Astrocyte (in vitro differentiated cells and primary cell): ENCODE measurements around the gene DNTT. TPM values are rescaled to one million over a fixed set of nuclear protein-coding genes. Genes with fewer than 3 reads are reported as not detected.

Experiments used
- DNase-seq: peaks from one replicate; pipeline ENCODE4 v3.0.0-alpha.2; 2010; ENCODE audit warnings: low read depth
- FAIRE-seq: peaks from 2 replicates; lab custom pipeline; 2011; peaks lifted over from hg19 to GRCh38; lab: Jason Lieb, UNC
- H2AFZ ChIP-seq: 2 replicates; pipeline ENCODE4 v1.6.0; 2012; ENCODE audit warnings: low read depth, low read length, inconsistent platforms
- H3K27ac ChIP-seq: 2 replicates; pipeline ENCODE4 v1.5.1; 2011; ENCODE audit warnings: low read depth, low read length, inconsistent platforms
- H3K27me3 ChIP-seq: 2 replicates; pipeline ENCODE4 v1.6.0; 2011; ENCODE audit warnings: low read length, inconsistent platforms; ENCODE audit not compliant: insufficient read depth
- H3K36me3 ChIP-seq: 2 replicates; pipeline ENCODE4 v1.5.1; 2011; ENCODE audit warnings: low read length, inconsistent platforms; ENCODE audit not compliant: insufficient read depth
- H3K4me1 ChIP-seq: 2 replicates; pipeline ENCODE4 v1.5.1; 2011; ENCODE audit warnings: low read length, inconsistent platforms; ENCODE audit not compliant: insufficient read depth
- H3K4me2 ChIP-seq: 2 replicates; pipeline ENCODE4 v1.6.0; 2012; ENCODE audit warnings: low read length, inconsistent platforms
- H3K4me3 ChIP-seq: 2 replicates; pipeline ENCODE4 v1.5.1; 2011; ENCODE audit warnings: low read depth, mild to moderate bottlenecking, low read length, inconsistent platforms; ENCODE audit not compliant: insufficient read depth
- H3K79me2 ChIP-seq: 2 replicates; pipeline ENCODE4 v1.6.0; 2012; ENCODE audit warnings: mild to moderate bottlenecking, low read length, inconsistent platforms; ENCODE audit not compliant: insufficient read depth
- H3K9ac ChIP-seq: 2 replicates; pipeline ENCODE4 v1.6.0; 2012; ENCODE audit warnings: mild to moderate bottlenecking, low read length, inconsistent platforms
- H3K9me3 ChIP-seq: 2 replicates; pipeline ENCODE4 v1.5.1; 2012; ENCODE audit warnings: low read depth, mild to moderate bottlenecking, low read length, inconsistent platforms; ENCODE audit not compliant: insufficient read depth
- H4K20me1 ChIP-seq: 2 replicates; pipeline ENCODE4 v1.6.0; 2012; ENCODE audit warnings: low read length, inconsistent platforms; ENCODE audit not compliant: insufficient read depth
- H3K27ac Mint-ChIP-seq: one replicate; pipeline ENCODE4 v1.8.0; 2021; ENCODE audit warnings: mild to moderate bottlenecking, mixed read lengths; ENCODE audit not compliant: unreplicated experiment
- H3K27me3 Mint-ChIP-seq: one replicate; pipeline ENCODE4 v1.8.0; 2021; ENCODE audit warnings: low read depth, mixed read lengths; ENCODE audit not compliant: unreplicated experiment
- H3K36me3 Mint-ChIP-seq: one replicate; pipeline ENCODE4 v1.8.0; 2021; ENCODE audit warnings: low read depth, mixed read lengths; ENCODE audit not compliant: unreplicated experiment
- H3K4me1 Mint-ChIP-seq: one replicate; pipeline ENCODE4 v1.8.0; 2021; ENCODE audit warnings: low read depth, mixed read lengths; ENCODE audit not compliant: unreplicated experiment
- H3K4me3 Mint-ChIP-seq: one replicate; pipeline ENCODE4 v1.8.0; 2021; ENCODE audit warnings: mild to moderate bottlenecking, moderate library complexity, mixed read lengths; ENCODE audit not compliant: unreplicated experiment
- H3K9me3 Mint-ChIP-seq: one replicate; pipeline ENCODE4 v1.8.0; 2021; ENCODE audit warnings: mild to moderate bottlenecking, mixed read lengths; ENCODE audit not compliant: unreplicated experiment
- CTCF ChIP-seq: IDR thresholded peaks from 2 replicates; pipeline ENCODE4 v1.5.1; 2011; ENCODE audit warnings: low read depth, mild to moderate bottlenecking, inconsistent platforms, low read length, moderate library complexity; ENCODE audit not compliant: insufficient read depth
- EZH2 ChIP-seq: IDR thresholded peaks from 2 replicates; pipeline ENCODE4 v1.6.1; 2012; ENCODE audit warnings: mild to moderate bottlenecking, low read length, inconsistent platforms; ENCODE audit not compliant: insufficient read depth
- total RNA-seq: library from RNA; stranded (reverse); gene quantifications from 2 replicates; pipeline ENCODE4 v1.2.1, GENCODE V29; 2021

The DNTT gene
- total RNA-seq, 1 donor from 2014 or later = not detected

- no peak overlapping the region for H3K4me2 ChIP-seq
- Mint-ChIP-seq H3K27me3 (peaks cover 25% of the 10 kb centered on the region), H3K9me3 (no peaks in the 10 kb centered on the region)
Observed at GRCh38 chr10:96376483-96376882, 72.2 kb downstream of the DNTT start.

DNA sequence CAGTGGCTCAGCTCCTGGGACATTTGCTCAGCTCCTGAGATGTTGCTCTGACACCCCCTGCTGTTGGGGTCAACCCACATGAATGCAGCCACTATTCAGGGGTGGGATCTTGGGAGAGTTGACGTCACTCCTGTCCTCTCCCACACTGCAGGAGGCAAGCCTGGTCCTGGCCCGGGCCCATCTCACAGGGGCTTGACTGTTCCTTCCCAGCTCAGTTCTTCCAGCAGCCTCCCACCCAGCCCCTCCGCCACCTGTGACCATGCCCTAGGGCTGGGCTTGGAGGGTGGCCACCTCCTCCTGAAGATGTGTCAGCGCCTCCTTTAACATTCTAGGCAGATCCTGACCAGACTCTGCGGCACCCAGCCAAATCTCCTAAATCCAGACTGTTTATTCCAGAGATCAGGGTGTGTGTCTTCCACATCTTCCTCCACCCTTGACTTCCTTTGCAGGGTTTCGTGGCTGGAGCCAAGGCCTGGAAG, 73.6 kb downstream of the DNTT start:
- Mint-ChIP-seq H3K27me3 (peaks cover 19% of the 10 kb centered on the region), H3K27ac (no peak overlapping the region), H3K36me3 (peaks cover 6% of the 10 kb centered on the region), H3K4me1 (peaks cover 9% of the 10 kb centered on the region), H3K4me3 (no peak overlapping the region), H3K9me3 (no peaks in the 10 kb centered on the region)
- H2AFZ ChIP-seq = no peak overlapping the region
- H3K27me3 ChIP-seq = no peaks in the 10 kb centered on the region
- H3K27ac ChIP-seq = no peak overlapping the region
- H4K20me1 ChIP-seq = no peaks in the 10 kb centered on the region
- no peaks in the 10 kb centered on the region for H3K9me3 ChIP-seq
- TF ChIP-seq CTCF (no peak), EZH2 (no peak)
- no peaks in the 10 kb centered on the region for H3K36me3 ChIP-seq
- H3K79me2 ChIP-seq = no peaks in the 10 kb centered on the region
- peaks cover 4% of the 10 kb centered on the region for H3K4me1 ChIP-seq
- no peak overlapping the region for H3K9ac ChIP-seq
- no peak overlapping the region for H3K4me3 ChIP-seq
- FAIRE-seq (no peak), DNase-seq (no peak)
- H3K4me2 ChIP-seq = no peak overlapping the region

More at GRCh38 chr10:96376483-96376882, 72.2 kb downstream of the DNTT start:
- FAIRE-seq = no peak
- H3K27me3 ChIP-seq = peaks cover 3% of the 10 kb centered on the region
- no peak overlapping the region for H2AFZ ChIP-seq
- H3K4me3 Mint-ChIP-seq = no peak overlapping the region
- no peaks in the 10 kb centered on the region for H3K79me2 ChIP-seq
- H3K4me1 Mint-ChIP-seq = peaks cover 9% of the 10 kb centered on the region
- H3K4me3 ChIP-seq = no peak overlapping the region
- no peak overlapping the region for H3K9ac ChIP-seq
- TF ChIP-seq EZH2 (no peak), CTCF (no peak)
- H3K9me3 ChIP-seq = no peaks in the 10 kb centered on the region
- H4K20me1 ChIP-seq = no peaks in the 10 kb centered on the region
- no peak overlapping the region for H3K27ac Mint-ChIP-seq
- DNase-seq = no peak
- no peak overlapping the region for H3K27ac ChIP-seq
- H3K36me3 ChIP-seq = no peaks in the 10 kb centered on the region
- peaks cover 3% of the 10 kb centered on the region for H3K36me3 Mint-ChIP-seq
- H3K4me1 ChIP-seq = peaks cover 4% of the 10 kb centered on the region

DNA sequence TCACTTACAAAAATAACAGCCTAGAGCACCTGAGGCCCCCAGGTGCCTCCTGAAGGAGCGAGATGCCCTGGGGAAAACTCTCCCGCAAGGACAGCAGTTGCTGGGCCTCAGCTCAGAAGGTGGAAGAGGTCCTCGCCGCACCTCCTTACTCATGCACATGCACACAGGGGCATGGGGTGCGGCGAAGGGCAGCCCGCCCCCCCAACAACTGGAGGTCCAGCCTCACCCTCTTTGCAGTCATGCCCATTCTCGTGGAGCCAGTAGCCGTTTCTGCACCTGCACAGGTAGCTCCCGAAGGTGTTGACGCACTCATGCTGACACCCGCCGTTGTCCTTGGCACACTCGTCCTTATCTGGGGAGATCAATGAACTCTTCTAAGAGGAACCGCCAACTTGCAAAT, 74.5 kb downstream of the DNTT start:
- Histone ChIP-seq H3K36me3 (no peaks in the 10 kb centered on the region), H3K9ac (no peak overlapping the region), H4K20me1 (no peaks in the 10 kb centered on the region), H3K9me3 (no peaks in the 10 kb centered on the region), H3K4me3 (no peak overlapping the region), H3K4me1 (peaks cover 4% of the 10 kb centered on the region), H3K27me3 (no peaks in the 10 kb centered on the region), H3K79me2 (no peaks in the 10 kb centered on the region), H3K27ac (no peak overlapping the region), H2AFZ (no peak overlapping the region), H3K4me2 (no peak overlapping the region)
- Mint-ChIP-seq H3K27ac (no peak overlapping the region), H3K36me3 (peaks cover 3% of the 10 kb centered on the region), H3K4me1 (peaks cover 9% of the 10 kb centered on the region), H3K4me3 (no peak overlapping the region), H3K27me3 (peaks cover 15% of the 10 kb centered on the region), H3K9me3 (no peaks in the 10 kb centered on the region)
- FAIRE-seq = no peak
- TF ChIP-seq CTCF (no peak), EZH2 (no peak)
- no peak for DNase-seq
